HG03175 (cell line): ENCODE measurements around the gene NKG7.
A peak's percentile ranks its signal among the peaks of the same experiment; 100 is the strongest.

ENCODE experiments used
- ATAC-seq: cut with Tn5 transposase; IDR thresholded peaks from one replicate; pipeline ENCODE4 v1.9.1; 2021; ENCODE audit warnings: mild to moderate bottlenecking, moderate library complexity; ENCODE audit not compliant: unreplicated experiment

Gene NKG7

GRCh38 chr19:51391073-51391611 is 18.7 kb upstream of the NKG7 start:
- no peak for ATAC-seq

GRCh38 chr19:51389143-51389542 is 16.7 kb upstream of the NKG7 start:
- no peak for ATAC-seq

GRCh38 chr19:51387924-51388389 is 15.5 kb upstream of the NKG7 start, which contains the start of gene LIM2:
Gene LIM2 (minus strand): TSS chr19:51387974. CDS start chr19:51387443, 531 bp downstream.
- ATAC-seq, result no peak

GRCh38 chr19:51386882-51387520 is 14.5 kb upstream of the NKG7 start:
- no peak for ATAC-seq

- ATAC-seq, result no peak
Measured at GRCh38 chr19:51382004-51382403, 9.6 kb upstream of the NKG7 start.

GRCh38 chr19:51380379-51380778 is 7.9 kb upstream of the NKG7 start:
- ATAC-seq, result no peak

- no peak for ATAC-seq
Measured at GRCh38 chr19:51377422-51377821, 5.0 kb upstream of the NKG7 start.

- no peak for ATAC-seq
Measured at GRCh38 chr19:51375504-51376221, 3.2 kb upstream of the NKG7 start.

GRCh38 chr19:51372021-51372648 is 319 bp downstream of the NKG7 start:
- ATAC-seq, result no peak

GRCh38 chr19:51371186-51371690 is 1.2 kb downstream of the NKG7 start:
- no peak for ATAC-seq

- ATAC-seq, result no peak
Measured at GRCh38 chr19:51370230-51370629, 2.2 kb downstream of the NKG7 start.

GRCh38 chr19:51368366-51369282 is 3.8 kb downstream of the NKG7 start, which contains the start of gene CLDND2:
Gene CLDND2 (minus strand): TSS chr19:51369003. CDS start chr19:51368577, 426 bp downstream.
- no peak for ATAC-seq

GRCh38 chr19:51367565-51368365 is 4.7 kb downstream of the NKG7 start:
- peak; percentile 74 for ATAC-seq

- no peak for ATAC-seq
Measured at GRCh38 chr19:51367255-51367564, 5.2 kb downstream of the NKG7 start.

- peak; percentile 60 for ATAC-seq
Measured at GRCh38 chr19:51366389-51367254, 5.8 kb downstream of the NKG7 start.

GRCh38 chr19:51365965-51366388 is 6.5 kb downstream of the NKG7 start, which contains the start of gene ETFB:
Gene ETFB (minus strand): TSS chr19:51366388. CDS start chr19:51366326, 62 bp downstream.
- ATAC-seq, result no peak

GRCh38 chr19:51365211-51365964 is 7.1 kb downstream of the NKG7 start:
- ATAC-seq, result no peak
